Measurements from ENCODE around the gene OR6J1. TPM values are rescaled to one million over a fixed set of nuclear protein-coding genes. Genes with fewer than 3 reads are reported as not detected.

OR6J1 gene
- total RNA-seq, 1 donor from 2014 or later = not detected

GRCh38 chr14:22664261-22664660 lies 20.1 kb upstream of the OR6J1 start:
- H3K4me1 Mint-ChIP-seq = peaks cover 3% of the 10 kb centered on the region
- no peak overlapping the region for H3K4me3 Mint-ChIP-seq
- H3K27me3 Mint-ChIP-seq = peaks cover 3% of the 10 kb centered on the region
- intact Hi-C loops (cut with micrococcal nuclease) = no loop called here
- DNase-seq = no peak
- H3K9me3 Mint-ChIP-seq = peaks cover 11% of the 10 kb centered on the region
- H3K36me3 Mint-ChIP-seq (ENCODE audit: low read depth) = no peaks in the 10 kb centered on the region
- H3K27ac Mint-ChIP-seq = no peak overlapping the region

GRCh38 chr14:22660654-22661053 lies 16.5 kb upstream of the OR6J1 start:
- DNase-seq = no peak
- Mint-ChIP-seq H3K9me3 (no peaks in the 10 kb centered on the region), H3K27ac (no peak overlapping the region), H3K4me1 (peaks cover 3% of the 10 kb centered on the region), H3K27me3 (peaks cover 3% of the 10 kb centered on the region), H3K36me3 (ENCODE audit: low read depth) (no peaks in the 10 kb centered on the region), H3K4me3 (no peak overlapping the region)
- intact Hi-C loops (cut with micrococcal nuclease) = no loop called here

GRCh38 chr14:22658946-22659345 lies 14.8 kb upstream of the OR6J1 start:
- H3K4me1 Mint-ChIP-seq = peaks cover under 1% of the 10 kb centered on the region
- peaks cover 3% of the 10 kb centered on the region for H3K27me3 Mint-ChIP-seq
- H3K4me3 Mint-ChIP-seq = no peak overlapping the region
- intact Hi-C loops (cut with micrococcal nuclease) = no loop called here
- H3K27ac Mint-ChIP-seq = no peak overlapping the region
- no peak for DNase-seq
- H3K9me3 Mint-ChIP-seq = no peaks in the 10 kb centered on the region
- H3K36me3 Mint-ChIP-seq (ENCODE audit: low read depth) = no peaks in the 10 kb centered on the region

GRCh38 chr14:22657861-22658260 lies 13.7 kb upstream of the OR6J1 start:
- no peaks in the 10 kb centered on the region for H3K4me1 Mint-ChIP-seq
- H3K9me3 Mint-ChIP-seq = no peaks in the 10 kb centered on the region
- peaks cover 3% of the 10 kb centered on the region for H3K27me3 Mint-ChIP-seq
- no peak overlapping the region for H3K4me3 Mint-ChIP-seq
- intact Hi-C loops (cut with micrococcal nuclease) = no loop called here
- no peak for DNase-seq
- H3K27ac Mint-ChIP-seq = no peak overlapping the region
- no peaks in the 10 kb centered on the region for H3K36me3 Mint-ChIP-seq (ENCODE audit: low read depth)

GRCh38 chr14:22656945-22657731 lies 13.0 kb upstream of the OR6J1 start:
- H3K9me3 Mint-ChIP-seq = no peaks in the 10 kb centered on the region
- no peak overlapping the region for H3K4me3 Mint-ChIP-seq
- no peak for DNase-seq
- intact Hi-C loops (cut with micrococcal nuclease) = no loop called here
- no peaks in the 10 kb centered on the region for H3K36me3 Mint-ChIP-seq (ENCODE audit: low read depth)
- H3K27me3 Mint-ChIP-seq = no peaks in the 10 kb centered on the region
- no peak overlapping the region for H3K27ac Mint-ChIP-seq
- no peaks in the 10 kb centered on the region for H3K4me1 Mint-ChIP-seq

GRCh38 chr14:22656226-22656625 lies 12.1 kb upstream of the OR6J1 start:
- DNase-seq = no peak
- Mint-ChIP-seq H3K36me3 (ENCODE audit: low read depth) (no peaks in the 10 kb centered on the region), H3K4me3 (no peak overlapping the region), H3K27ac (no peak overlapping the region), H3K9me3 (no peaks in the 10 kb centered on the region), H3K27me3 (no peaks in the 10 kb centered on the region), H3K4me1 (no peaks in the 10 kb centered on the region)
- intact Hi-C loops (cut with micrococcal nuclease) = no loop called here

- H3K4me3 Mint-ChIP-seq = no peak overlapping the region
- intact Hi-C loops (cut with micrococcal nuclease) = loop anchor here (1.0 to 2.0 kb wide), 3 partner anchors 83 to 200 kb away; no protein-coding TSS in a partner anchor
These were observed 9.0 kb upstream of the OR6J1 start for GRCh38 chr14:22653012-22653621.

GRCh38 chr14:22651586-22651985 lies 7.4 kb upstream of the OR6J1 start:
- Mint-ChIP-seq H3K36me3 (ENCODE audit: low read depth) (no peaks in the 10 kb centered on the region), H3K4me1 (no peaks in the 10 kb centered on the region), H3K27me3 (no peaks in the 10 kb centered on the region), H3K27ac (no peak overlapping the region), H3K9me3 (no peaks in the 10 kb centered on the region), H3K4me3 (no peak overlapping the region)
- DNase-seq = no peak
- intact Hi-C loops (cut with micrococcal nuclease) = no loop called here

More at GRCh38 chr14:22653012-22653621, 9.0 kb upstream of the OR6J1 start:
- Mint-ChIP-seq H3K27me3 (no peaks in the 10 kb centered on the region), H3K4me1 (no peaks in the 10 kb centered on the region), H3K36me3 (ENCODE audit: low read depth) (no peaks in the 10 kb centered on the region), H3K9me3 (no peaks in the 10 kb centered on the region), H3K27ac (no peak overlapping the region)
- DNase-seq = peak; percentile 85

- Mint-ChIP-seq H3K27ac (no peak overlapping the region), H3K4me3 (no peak overlapping the region), H3K9me3 (no peaks in the 10 kb centered on the region), H3K36me3 (ENCODE audit: low read depth) (no peaks in the 10 kb centered on the region), H3K4me1 (no peaks in the 10 kb centered on the region), H3K27me3 (no peaks in the 10 kb centered on the region)
- no peak for DNase-seq
- intact Hi-C loops (cut with micrococcal nuclease) = no loop called here
These were observed 6.9 kb upstream of the OR6J1 start for GRCh38 chr14:22650960-22651521.

- Mint-ChIP-seq H3K4me3 (no peak overlapping the region), H3K27ac (no peak overlapping the region), H3K27me3 (no peaks in the 10 kb centered on the region), H3K9me3 (no peaks in the 10 kb centered on the region), H3K4me1 (no peaks in the 10 kb centered on the region), H3K36me3 (ENCODE audit: low read depth) (no peaks in the 10 kb centered on the region)
- no peak for DNase-seq
- intact Hi-C loops (cut with micrococcal nuclease) = no loop called here
These were observed 6.0 kb upstream of the OR6J1 start for GRCh38 chr14:22650046-22650739.

GRCh38 chr14:22648506-22648905 lies 4.4 kb upstream of the OR6J1 start:
- no peaks in the 10 kb centered on the region for H3K27me3 Mint-ChIP-seq
- DNase-seq = no peak
- intact Hi-C loops (cut with micrococcal nuclease) = no loop called here

GRCh38 chr14:22646570-22647254 lies 2.6 kb upstream of the OR6J1 start:
- no peaks in the 10 kb centered on the region for H3K27me3 Mint-ChIP-seq
- intact Hi-C loops (cut with micrococcal nuclease) = no loop called here
- no peaks in the 10 kb centered on the region for H3K4me1 Mint-ChIP-seq
- no peak for DNase-seq
- no peak overlapping the region for H3K4me3 Mint-ChIP-seq
- no peaks in the 10 kb centered on the region for H3K36me3 Mint-ChIP-seq (ENCODE audit: low read depth)
- no peak overlapping the region for H3K27ac Mint-ChIP-seq
- H3K9me3 Mint-ChIP-seq = no peaks in the 10 kb centered on the region

More at GRCh38 chr14:22648506-22648905, 4.4 kb upstream of the OR6J1 start:
- no peak overlapping the region for H3K4me3 Mint-ChIP-seq
- H3K36me3 Mint-ChIP-seq (ENCODE audit: low read depth) = no peaks in the 10 kb centered on the region
- H3K4me1 Mint-ChIP-seq = no peaks in the 10 kb centered on the region
- H3K27ac Mint-ChIP-seq = no peak overlapping the region
- no peaks in the 10 kb centered on the region for H3K9me3 Mint-ChIP-seq

- Mint-ChIP-seq H3K36me3 (ENCODE audit: low read depth) (peaks cover 2% of the 10 kb centered on the region), H3K27me3 (peaks cover 5% of the 10 kb centered on the region), H3K4me3 (no peak overlapping the region), H3K9me3 (no peaks in the 10 kb centered on the region), H3K4me1 (no peaks in the 10 kb centered on the region), H3K27ac (no peak overlapping the region)
- no peak for DNase-seq
- intact Hi-C loops (cut with micrococcal nuclease) = no loop called here
These were observed 2.3 kb downstream of the OR6J1 start for GRCh38 chr14:22641846-22642245.

All from activated CD4-positive, alpha-beta T cell treated with anti-CD3 and anti-CD28 coated beads, Interleukin-2, amount 10 ng/mL, durations not matched to agents 24 days and 14 days (primary cell).